Skin epidermis (tissue), 12 donors: ENCODE results near the gene MAPT.

Experiments
- H3K27ac ChIP-seq, 21 experiments: fragments of 200-600 bp; sonication (generic) in 11 of 21; one replicate each; pipeline ENCODE4 v1.5.0; 2020; ENCODE audit warnings: mild to moderate bottlenecking in 3 of 21, inconsistent platforms in 2 of 21, moderate library complexity in 2 of 21
- H3K4me3 ChIP-seq, 7 experiments: fragments of 200-600 bp; sonication (generic) in 2 of 7; one replicate each; pipeline ENCODE4 v1.5.0; 2020; ENCODE audit warnings: inconsistent platforms in 2 of 7, mild to moderate bottlenecking in 2 of 7, moderate library complexity in 1 of 7

Gene MAPT

DNA sequence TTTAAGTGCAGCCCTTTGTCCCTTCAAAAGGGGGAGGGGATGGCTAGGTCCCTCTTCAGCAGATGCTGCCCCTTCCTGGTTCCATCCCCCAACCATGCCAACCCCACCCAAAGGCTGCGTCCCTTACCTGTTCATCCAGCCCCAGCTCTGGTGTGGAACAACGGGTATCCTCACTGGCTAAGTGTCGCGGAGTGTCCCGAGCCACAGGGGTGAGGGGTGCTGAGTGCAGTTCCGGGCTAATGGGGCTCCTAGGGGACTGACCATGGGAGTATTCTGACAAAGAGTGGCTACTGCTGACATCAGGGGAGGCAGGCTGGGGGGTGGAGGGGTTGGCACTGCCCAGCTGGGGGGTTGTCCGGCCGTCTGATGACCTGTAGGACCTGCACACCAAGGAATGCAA lies 137.6 kb downstream of the MAPT start:
- H3K4me3 ChIP-seq = no peak overlapping the region
- H3K27ac ChIP-seq = no peak overlapping the region

DNA sequence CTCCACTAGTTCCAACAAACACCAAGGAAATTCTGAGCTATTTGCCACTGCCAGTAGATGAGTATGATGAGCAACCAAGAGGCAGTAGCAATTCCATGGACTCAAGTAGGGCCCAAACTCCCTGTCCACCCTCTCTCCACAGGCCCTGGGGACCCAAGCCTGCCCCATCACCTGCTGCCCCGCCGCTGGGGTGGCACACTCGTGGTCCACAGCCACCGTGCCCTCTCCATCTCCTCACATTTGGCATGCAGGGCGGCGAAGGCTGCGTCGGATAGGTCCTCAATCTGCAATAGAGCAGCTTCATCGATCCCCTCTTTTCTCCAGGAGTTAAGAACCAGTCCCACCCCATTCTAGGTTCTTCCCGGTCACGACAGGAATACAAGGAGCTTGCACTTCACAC lies 138.6 kb downstream of the MAPT start:
- H3K4me3 ChIP-seq = no peak overlapping the region
- no peak overlapping the region for H3K27ac ChIP-seq

DNA sequence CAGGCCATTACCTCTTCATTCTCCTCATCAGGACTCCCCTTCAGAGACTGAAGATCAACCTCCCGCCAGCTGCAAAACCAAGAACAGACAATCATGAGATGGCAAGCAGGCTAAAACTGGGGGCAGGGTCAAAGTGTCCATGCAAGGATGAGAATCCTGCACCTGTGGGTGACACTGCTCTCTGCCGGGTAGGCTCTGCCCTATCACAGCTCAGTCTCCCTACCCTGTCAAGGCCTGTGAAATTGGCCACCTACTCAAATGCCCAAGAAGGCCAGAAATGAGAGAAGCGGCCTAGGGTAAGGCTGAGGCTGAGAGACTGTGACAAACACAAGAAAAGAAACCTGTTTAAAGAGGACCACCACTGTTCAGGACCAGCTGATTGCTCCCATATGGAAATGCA lies 139.0 kb downstream of the MAPT start:
- Histone ChIP-seq H3K27ac (no peak overlapping the region), H3K4me3 (no peak overlapping the region)

DNA sequence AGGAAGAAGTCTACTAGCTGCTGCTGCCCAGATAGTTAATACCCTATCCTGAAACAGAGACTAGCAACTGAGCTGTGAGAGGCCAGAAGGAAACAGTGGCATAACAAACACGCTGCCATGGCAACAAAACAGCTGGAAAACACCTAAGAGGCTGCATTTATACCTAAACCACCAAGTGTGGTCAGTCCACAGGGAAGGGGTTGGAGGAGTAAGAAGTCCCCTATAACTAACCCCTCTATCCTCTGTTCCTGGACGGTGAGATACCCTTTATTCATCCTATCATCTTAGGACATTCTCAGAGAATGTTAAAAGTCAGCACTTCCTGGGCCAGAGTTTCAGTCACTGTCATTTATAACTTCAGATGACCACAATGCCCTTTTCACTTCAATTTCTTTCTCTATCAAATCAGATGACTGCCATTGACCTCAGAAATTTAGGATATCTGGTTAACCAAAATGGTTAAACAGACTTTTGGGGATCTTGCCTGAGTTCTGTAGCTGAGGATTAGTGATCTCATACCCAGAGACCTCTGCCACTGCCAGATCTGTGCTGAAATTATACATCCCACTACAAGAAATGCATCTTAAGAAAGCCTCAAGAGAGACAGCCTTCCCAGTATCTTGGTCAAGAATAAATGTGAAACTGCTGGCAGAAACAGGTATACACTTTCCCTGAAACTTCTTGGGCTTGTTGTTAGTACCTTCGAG lies 140.9 kb downstream of the MAPT start:
- no peak overlapping the region for H3K4me3 ChIP-seq
- H3K27ac ChIP-seq = peak overlapping the region in 1 of 21 experiments; percentile 22

DNA sequence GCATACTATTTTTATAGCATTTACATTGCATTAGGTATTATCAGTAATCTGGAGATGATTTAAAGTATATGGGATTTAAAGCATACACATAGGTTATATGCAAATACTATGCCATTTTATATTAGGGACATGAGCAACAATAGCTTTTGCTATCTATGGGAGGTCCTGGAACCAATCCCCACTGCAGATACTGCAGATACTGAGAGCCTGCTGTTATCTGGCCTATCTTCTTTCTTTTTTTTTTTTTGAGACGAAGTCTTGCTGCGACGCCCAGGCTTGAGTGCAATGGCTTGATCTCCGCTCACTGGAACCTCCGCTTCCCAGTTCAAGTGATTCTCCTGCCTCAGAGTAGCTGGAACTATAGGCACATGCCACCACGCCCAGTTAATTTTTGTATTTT lies 142.1 kb downstream of the MAPT start:
- H3K4me3 ChIP-seq = no peak overlapping the region
- no peak overlapping the region for H3K27ac ChIP-seq

DNA sequence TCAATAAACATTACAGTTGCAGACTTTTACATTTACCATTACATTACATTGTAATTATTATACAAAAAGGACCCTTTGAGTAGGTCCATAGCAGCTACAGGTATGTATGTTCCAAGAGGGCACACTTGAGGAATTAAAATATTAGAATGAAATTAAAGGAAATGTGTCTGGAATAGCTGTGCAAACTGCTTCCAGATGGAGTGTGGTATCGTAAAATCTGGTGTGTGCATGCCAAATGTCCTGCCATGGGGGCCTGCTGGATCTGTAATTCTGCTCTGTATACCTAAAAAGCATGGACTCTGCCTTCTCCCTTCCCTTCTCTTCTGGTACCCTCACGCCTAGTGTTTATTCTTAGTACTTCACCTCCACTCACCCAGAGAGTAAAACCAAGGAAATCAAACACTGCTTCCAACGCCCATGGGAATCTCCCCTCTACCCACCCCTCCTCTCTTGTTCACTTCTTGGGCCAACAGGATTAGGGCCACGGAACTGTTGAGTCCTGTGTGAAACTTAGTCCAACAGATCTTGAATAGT lies 143.4 kb downstream of the MAPT start:
- H3K4me3 ChIP-seq = no peak overlapping the region
- no peak overlapping the region for H3K27ac ChIP-seq

DNA sequence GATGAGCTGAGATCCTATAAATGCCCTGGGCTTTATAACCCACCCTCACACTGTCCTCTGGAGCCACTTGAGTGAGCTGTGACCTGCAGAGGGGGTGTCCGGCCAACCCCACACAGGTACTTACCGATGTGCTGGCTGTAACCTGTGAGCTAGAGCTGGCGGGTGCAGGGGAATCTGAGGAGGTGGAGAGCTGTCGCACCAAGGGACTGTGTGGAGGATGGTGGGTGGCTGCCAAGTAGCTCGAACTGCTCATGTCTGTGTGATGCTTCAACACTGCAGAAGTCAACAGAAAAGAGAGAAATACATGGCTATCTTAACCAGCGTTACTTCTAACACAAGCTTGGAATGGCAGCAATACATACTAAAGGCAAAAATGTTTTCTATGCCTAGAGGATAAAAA lies 144.1 kb downstream of the MAPT start:
- H3K4me3 ChIP-seq = no peak overlapping the region
- no peak overlapping the region for H3K27ac ChIP-seq

DNA sequence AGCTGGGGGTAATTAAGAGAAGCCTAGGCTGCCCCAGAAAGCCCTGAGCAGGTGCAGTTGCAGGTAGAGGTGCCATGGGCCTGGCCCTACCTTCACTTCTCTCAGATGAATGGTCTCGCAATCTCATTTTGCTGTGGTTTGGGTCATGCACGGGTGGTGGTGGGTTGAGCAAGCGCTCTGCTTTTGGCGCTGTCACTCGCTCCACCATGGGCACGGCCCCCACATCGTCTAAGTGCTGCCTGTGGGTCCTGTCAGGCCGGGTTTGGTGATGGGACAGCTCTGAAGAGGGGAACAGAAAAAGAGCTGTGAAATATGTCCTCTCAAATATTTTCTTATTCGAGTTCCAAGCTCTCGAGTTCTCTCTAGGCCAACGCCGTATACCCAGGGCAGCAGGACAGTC lies 144.6 kb downstream of the MAPT start:
- Histone ChIP-seq H3K4me3 (no peak overlapping the region), H3K27ac (no peak overlapping the region)

DNA sequence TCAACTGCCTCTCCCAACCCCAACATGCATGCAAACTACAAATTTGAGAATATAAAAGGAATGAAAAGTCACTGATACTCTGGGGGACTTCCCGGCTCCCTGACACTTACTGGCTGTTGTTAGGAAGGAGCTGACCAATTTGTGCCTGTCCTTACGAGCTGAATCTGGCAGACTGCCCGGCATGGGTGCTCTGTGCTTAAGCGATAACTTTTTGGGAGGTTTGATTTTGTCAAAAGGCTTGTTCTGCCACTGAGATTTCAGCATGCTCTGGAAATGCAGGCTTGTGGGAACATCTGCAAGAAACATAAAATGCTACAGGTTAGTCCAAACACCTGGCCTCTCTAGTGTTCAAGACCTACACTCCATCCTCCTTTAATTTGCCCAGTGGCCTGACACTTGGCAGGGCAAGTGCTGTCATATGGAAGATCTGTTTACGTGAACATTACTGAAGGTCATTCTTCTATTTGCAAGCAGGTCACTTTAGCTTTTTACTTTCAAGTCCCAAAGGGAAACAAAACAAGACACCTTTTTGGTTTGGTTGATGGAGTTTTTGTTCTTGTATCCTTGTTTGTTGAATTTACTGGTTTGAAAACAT lies 145.3 kb downstream of the MAPT start:
- no peak overlapping the region for H3K4me3 ChIP-seq
- no peak overlapping the region for H3K27ac ChIP-seq

DNA sequence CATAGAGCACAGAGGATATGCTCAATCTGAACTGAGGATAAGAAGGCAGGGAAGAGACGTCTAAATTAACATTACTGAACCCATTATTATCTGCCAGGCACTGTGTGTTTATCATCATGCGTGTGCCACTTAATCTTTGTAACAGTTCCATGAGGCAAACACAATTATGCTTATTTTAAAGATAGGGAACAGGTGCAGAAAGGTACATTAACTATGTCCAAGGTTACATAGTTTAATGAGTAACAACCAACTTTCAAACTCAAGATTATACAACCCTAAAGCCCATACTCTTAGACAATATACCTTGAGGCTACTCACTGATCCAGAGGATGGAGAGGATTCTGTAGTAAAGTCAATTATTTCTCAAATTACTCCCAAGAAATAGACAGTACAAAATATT lies 147.9 kb downstream of the MAPT start:
- H3K27ac ChIP-seq = no peak overlapping the region
- no peak overlapping the region for H3K4me3 ChIP-seq

DNA sequence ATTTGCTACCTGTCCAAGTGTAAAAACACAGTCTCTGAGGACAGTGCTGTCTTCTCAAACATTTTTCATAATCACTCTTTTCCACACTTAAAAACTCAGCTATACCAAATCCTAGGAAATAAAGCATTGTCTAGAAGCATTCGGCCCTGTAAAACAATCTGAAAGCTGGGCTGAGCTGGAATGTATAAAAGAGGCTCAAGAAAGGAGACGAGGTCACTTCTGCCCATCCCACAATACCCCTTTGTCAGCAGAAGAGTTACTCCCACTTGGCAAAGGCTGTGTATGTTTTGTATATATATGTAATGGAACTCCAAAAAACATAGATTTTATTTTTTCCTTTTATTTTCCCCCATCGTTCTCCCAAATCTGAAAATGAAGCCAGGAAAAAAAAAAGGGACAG lies 148.6 kb downstream of the MAPT start:
- Histone ChIP-seq H3K27ac (peak overlapping the region in 2 of 21 experiments; percentile 14 to 71), H3K4me3 (no peak overlapping the region)

DNA sequence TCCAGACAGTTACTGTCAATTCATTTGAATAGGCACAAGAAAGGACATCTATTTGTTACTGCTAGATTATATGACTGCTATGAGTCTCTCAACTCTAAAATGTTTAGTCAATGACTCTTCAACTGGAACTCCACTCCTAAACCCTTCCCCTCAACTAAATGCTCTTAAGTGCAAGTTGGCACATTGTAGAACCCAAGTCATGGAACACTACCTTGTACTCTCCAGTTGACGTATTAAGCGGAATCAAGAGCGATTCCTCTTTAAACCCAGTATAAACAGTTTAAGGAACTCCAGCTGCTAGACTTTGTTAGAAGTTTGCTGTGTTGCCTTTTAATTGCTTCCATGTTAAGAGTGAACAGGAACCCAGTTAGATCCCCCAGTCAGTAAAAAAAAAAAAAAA lies 149.3 kb downstream of the MAPT start:
- H3K4me3 ChIP-seq = no peak overlapping the region
- peak overlapping the region in 3 of 21 experiments; percentile 14 to 71 (median 40) for H3K27ac ChIP-seq

DNA sequence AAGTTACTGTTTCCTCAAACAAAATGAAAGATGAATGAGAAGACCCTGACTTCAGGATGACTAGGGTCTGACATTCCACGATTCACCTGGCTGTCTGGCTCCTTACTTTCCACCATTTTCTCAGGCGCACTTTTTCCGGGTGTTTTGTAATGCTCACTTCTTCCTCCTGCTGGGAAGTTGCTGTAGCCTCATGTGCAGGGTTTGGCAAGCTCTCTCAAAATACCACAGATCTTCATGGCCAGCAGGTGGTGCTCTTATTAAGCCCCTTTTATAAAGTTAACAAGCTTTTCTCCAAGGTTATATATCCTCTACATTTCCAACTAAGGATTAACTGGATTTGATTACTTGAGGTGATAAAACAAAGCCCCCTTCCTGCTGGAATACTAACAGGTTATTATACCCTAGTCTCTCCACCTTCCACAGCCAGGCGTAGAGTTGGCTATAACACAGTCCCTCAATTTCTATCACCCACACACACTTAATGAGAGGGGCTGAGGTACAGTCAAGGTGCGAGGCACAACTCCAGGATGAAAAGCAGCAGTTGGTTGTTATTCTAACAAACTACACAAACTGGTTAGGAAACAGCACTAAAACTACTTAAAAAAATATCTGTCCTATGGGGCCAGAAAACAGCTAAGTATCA lies 150.1 kb downstream of the MAPT start:
- Histone ChIP-seq H3K27ac (peak overlapping the region in 6 of 21 experiments; percentile 5 to 71 (median 30)), H3K4me3 (no peak overlapping the region)

DNA sequence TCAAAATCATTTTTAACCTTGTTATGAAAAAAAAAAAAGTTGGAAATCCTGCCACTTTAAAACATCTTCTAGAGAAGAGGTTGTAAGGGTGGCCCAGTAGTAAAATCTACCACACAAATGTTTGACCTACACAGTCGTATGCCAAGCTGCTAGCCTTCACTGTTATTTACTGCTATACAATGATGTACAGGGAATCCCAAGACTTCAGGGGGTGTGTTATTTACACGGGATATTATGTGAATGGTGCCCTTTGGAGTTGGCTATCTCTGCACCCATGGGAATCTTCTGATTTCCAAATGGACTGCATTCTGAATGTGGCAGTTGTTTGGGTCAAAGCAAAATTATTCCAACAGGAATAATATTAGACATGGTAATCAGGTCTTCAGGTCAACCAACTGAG lies 150.6 kb downstream of the MAPT start:
- no peak overlapping the region for H3K4me3 ChIP-seq
- peak overlapping the region in 2 of 21 experiments; percentile 15 to 30 for H3K27ac ChIP-seq

DNA sequence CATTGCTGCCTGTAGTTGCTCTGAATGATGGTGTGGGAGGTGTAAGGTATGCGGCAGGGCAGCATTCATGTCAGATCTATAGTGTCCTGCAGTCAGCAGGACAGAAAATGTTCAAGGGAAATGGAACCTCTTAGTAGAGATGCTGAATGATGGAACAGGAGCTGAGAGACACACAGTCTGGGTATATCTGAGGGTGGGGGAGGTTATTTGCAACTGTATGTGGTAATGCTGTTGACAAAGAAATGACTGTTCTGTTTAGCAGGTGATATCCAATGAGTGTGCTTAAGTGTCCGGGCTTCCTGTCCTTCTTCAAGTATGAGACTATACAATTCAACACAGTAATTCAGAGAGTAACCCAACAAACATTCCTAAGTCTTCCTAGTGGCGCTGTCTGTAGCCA lies 151.3 kb downstream of the MAPT start:
- Histone ChIP-seq H3K4me3 (no peak overlapping the region), H3K27ac (peak overlapping the region in 2 of 21 experiments; percentile 11 to 30)

DNA sequence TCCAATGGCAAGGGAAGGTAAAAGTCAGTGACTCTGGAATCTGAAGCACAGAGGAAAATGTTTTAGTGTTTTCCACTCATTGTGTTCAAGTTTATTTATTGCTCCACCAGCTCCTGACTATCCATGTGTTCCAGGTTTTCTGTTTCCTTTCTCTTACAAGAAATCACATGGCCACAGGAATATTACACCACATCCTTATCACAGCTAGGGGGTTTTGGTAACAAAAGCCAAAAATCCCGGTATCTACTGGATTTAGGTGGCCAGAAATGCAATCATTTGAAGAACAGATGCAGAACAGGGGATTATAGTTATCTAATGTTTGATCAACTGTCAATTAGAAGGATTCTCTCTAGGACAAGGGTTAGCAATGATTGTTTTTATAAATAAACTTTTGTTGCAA lies 152.6 kb downstream of the MAPT start:
- peak overlapping the region in 1 of 21 experiments; percentile 5 for H3K27ac ChIP-seq
- no peak overlapping the region for H3K4me3 ChIP-seq

DNA sequence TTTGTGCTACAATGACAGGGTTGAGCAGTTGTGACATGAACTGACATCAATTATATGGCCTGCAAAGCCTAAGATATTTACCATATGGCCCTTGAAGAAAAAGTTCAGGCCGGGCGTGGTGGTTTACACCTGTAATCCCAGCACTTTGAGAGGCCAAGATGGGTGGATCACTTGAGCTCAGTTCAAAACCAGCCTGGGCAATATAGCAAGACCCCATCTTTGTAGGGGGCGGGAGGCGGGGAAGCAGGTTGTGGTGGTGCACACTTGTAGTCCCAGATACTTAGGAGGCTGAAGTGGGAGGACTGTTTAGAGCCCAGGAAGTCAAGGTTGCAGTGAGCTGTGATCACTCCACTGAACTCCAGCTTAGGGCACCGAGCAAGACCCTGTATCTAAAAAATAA lies 153.0 kb downstream of the MAPT start:
- H3K27ac ChIP-seq = peak overlapping the region in 1 of 21 experiments; percentile 5
- no peak overlapping the region for H3K4me3 ChIP-seq

DNA sequence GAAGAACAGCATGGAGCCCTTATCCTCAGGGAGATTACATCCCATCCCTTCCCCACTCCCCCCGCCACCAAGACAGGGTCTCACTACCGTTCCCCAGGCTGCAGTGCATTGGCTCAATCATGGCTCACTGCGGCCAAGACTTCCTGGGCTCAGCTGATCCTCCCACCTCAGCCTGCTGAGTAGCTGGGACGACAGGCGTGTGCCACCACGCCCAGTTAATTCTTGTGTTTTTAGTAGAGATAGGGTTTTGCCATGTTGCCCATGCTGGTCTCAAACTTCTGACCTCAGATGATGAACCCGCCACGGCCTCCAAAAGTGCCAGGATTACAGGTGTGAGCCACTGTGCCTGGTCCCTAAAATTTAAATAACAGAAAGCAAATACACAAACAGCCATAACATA lies 153.5 kb downstream of the MAPT start:
- no peak overlapping the region for H3K27ac ChIP-seq
- H3K4me3 ChIP-seq = no peak overlapping the region

DNA sequence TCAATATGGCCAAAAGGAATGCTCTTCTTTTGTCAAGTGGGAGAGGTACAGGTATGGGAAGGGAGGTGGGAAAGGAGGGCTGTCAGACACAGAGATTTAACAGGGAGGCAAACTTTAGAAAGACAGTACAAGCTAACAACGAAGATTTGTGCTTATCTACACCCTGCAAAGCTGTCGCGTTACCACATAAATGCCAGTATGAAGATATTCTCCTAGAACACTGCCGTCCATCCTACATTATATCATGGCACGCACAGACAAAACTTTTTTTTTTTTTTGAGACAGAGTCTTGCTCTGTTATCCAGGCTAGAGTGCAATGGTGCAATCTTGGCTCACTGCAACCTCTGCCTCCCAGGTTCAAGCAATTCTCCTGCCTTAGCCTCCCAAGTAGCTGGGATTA lies 155.3 kb downstream of the MAPT start:
- Histone ChIP-seq H3K4me3 (no peak overlapping the region), H3K27ac (no peak overlapping the region)

DNA sequence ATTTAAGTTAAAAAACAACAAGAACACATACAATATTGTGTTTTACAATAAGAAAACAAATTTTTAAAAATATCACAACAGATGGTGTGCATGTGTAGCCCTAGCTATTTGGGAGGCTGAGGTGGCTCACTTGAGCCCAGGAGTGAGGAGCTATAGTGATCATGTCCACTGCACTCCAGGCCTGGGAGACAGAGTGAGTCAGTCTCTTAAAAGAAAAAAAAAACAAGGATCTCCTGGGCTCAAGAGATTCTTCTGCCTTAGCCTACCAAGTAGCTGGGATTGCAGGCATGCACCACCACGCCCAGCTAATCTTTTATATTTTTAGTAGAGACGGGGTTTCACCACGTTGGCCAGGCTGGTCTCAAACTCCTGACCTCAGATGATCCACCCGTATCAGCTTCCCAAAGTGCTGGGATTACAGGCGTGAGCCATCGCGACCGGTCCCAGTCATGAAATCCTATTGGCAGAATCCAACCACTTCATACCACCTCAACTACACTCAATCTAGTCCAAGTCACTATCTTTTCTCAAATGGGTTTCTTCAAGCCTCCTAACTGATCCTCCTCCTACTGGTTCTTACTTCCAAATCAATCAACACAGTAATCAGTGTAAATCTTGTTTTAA lies 159.7 kb downstream of the MAPT start:
- no peak overlapping the region for H3K4me3 ChIP-seq
- no peak overlapping the region for H3K27ac ChIP-seq
